Fibroblast of lung (primary cell): Measurements from ENCODE around the gene LPCAT1.

Source experiments
- EZH2 ChIP-seq: IDR thresholded peaks from 2 replicates; pipeline ENCODE4 v1.5.1; 2012; ENCODE audit warnings: low read length, control low read depth, mild to moderate bottlenecking; ENCODE audit errors: missing control alignments
- TF ChIP-seq, protein P1 (sequence below), 2 donors: IDR thresholded peaks in 1 of 2; conservative IDR thresholded peaks in 1 of 2; 1 replicate in 1 of 2; 2 replicates in 1 of 2; pipeline ENCODE4 v1.5.1; 2011 to 2012; ENCODE audit warnings: low read length in 2 of 2, control low read depth in 1 of 2, inconsistent platforms in 1 of 2, low read depth in 1 of 2, mild to moderate bottlenecking in 1 of 2

DNA sequence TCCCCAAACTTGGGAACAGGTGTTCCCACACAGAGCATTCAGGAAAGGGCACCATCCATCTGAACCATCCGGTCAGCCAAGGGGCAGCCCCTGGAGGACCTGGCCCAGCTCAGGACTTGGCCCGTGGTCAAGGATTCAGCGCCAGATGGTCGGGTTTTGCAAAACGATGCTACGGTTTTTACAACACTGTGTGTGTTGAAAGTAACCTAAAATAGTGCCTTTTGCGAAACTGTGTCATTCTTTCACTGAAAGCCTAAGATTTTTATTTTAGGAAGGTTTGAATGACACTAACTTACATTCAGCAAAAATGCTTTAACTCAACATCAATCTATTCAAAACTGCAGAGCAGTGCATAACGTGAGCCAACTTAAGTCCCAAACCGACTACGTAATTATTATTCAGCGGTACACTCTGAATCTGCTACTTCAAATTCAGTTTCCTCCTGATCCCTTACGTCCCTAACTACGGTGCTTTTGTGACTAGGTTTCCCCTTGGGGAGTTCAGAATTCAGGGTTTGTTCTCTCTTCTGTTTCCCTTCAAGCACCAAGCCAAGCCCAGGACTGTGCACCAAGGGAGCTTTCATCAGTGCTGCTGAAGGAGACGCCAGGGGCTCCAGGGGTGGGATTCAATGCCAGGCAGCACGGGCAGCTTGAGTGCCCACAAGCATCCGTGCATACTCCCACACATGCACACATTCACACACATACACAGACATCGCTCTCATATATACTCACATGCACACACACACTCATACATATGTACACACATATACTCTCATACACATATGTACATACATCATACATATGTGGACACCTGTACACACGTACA, 25.8 kb downstream of the LPCAT1 start:
- TF ChIP-seq, protein P1, sequence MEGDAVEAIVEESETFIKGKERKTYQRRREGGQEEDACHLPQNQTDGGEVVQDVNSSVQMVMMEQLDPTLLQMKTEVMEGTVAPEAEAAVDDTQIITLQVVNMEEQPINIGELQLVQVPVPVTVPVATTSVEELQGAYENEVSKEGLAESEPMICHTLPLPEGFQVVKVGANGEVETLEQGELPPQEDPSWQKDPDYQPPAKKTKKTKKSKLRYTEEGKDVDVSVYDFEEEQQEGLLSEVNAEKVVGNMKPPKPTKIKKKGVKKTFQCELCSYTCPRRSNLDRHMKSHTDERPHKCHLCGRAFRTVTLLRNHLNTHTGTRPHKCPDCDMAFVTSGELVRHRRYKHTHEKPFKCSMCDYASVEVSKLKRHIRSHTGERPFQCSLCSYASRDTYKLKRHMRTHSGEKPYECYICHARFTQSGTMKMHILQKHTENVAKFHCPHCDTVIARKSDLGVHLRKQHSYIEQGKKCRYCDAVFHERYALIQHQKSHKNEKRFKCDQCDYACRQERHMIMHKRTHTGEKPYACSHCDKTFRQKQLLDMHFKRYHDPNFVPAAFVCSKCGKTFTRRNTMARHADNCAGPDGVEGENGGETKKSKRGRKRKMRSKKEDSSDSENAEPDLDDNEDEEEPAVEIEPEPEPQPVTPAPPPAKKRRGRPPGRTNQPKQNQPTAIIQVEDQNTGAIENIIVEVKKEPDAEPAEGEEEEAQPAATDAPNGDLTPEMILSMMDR (conservative IDR thresholded peaks at IDR 0.05 in 1 of 2, IDR thresholded peaks at IDR 0.05 in 1 of 2; ENCODE audit: low read depth in 1 of 2, low read length in 2 of 2): no peak
- TF ChIP-seq EZH2: no peak
